Activated CD4-positive, alpha-beta T cell treated with anti-CD3 and anti-CD28 coated beads for 48 hours (primary cell): Measurements from ENCODE around the gene TCP11.

Source experiments
- DNase-seq: peaks from one replicate; pipeline ENCODE4 v3.0.0-alpha.2; 2020

The TCP11 gene

GRCh38 chr6:35170891-35171290, 29.8 kb upstream of the TCP11 start:
- DNase-seq: no peak

GRCh38 chr6:35170166-35170565, 29.0 kb upstream of the TCP11 start:
- DNase-seq: no peak

DNA sequence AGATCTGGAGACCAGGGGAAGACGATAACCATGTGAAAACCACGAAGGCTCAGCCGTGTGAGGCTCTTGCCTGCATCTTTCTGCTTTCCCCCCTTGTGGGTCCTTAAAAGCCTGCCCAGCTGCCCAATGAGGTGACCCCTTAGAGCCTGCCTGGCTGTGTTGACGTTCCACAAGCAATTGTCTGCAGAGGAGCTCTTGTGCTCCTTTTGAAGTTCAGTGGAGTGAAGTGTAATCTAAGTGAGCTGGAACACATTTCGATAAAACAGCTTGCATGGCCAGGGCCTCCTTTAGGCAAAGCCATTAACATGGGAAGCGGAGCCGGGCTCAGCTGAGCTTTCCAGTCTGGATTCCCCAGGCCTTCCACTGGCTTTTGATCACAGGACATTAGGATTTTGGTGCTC, 27.3 kb upstream of the TCP11 start:
- DNase-seq: no peak

DNA sequence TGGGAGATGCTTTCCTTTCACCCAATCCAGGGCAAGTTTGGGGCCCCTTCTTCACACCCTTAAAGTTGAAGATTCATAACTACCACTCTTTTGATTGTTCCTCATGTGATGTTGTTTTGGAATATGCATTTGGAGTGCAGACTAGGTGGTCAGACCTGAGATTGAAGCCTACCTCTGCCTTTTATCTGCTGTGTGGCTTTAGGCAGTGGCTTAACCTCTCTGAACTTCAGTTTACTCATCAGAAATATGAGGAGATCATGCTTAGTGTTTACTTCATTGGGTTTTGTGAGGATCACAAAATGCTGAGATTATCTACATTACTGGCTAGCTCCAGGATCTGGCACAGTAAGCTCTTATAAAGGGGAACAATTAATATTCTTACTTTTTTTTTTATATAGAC, 26.4 kb upstream of the TCP11 start:
- no peak for DNase-seq

- no peak for DNase-seq
Measured at GRCh38 chr6:35166520-35166919, 25.4 kb upstream of the TCP11 start.

- DNase-seq: no peak
Measured at GRCh38 chr6:35166116-35166515, 25.0 kb upstream of the TCP11 start.

- DNase-seq: no peak
Measured at GRCh38 chr6:35165630-35166071, 24.5 kb upstream of the TCP11 start.

DNA sequence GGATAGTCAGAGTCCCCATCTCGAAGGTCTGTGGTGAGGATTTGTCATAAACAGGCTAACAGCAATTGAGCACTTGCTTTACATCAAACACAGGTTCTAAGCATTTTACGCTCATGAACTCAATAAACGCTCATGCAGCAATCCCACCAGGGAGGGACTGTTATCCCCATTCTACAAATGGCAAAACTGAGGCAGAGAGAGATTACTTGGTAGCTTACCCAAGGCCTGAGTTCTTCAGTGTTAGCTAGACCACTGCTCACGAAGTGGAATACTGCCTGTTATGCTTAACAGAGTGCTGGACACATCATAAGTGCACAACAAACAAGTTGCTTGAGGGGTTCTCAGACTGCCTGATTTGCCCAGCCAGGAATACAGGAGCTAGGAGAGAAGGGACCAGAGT, 23.7 kb upstream of the TCP11 start:
- no peak for DNase-seq

GRCh38 chr6:35164277-35164676, 23.1 kb upstream of the TCP11 start:
- DNase-seq: no peak

DNA sequence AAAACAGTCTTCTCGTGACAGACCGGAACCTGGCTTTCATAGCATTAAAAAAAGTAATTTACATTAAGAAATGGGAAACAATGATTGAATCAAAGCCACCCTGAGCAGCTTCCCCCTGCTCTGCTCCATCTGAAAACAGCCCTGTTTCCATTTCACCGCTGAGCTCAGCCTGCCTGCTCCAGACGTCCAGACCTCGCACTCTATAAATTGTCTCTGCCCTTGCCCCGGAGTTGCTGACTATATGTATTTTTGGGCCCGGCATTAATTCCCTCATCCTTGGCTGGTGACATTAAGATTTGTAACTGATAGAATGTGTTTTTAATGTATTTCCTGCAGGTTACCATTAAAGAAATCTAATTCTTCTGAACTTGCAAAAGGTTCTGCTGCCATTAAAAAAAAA, 22.7 kb upstream of the TCP11 start:
- DNase-seq: no peak

- DNase-seq: no peak
Measured at GRCh38 chr6:35161776-35162607, 20.9 kb upstream of the TCP11 start.

DNA sequence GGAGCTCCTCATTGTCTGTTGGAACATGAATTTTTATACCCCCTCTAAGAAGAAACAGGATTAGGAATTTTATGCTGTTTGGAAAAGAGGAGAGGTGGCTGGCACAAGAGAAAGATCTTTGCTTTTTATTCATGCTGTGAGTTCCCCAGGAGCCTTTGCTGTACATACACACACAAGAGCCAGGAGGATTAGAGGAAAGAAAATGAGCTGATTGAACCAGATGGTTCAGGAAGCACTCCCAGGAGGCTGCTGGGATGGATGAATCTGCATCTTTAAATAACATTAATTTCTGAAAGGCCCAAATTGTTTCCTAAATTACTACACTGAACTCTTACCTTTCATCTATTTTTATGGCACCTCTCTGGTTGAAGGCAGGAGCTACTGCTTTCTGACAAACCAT, 20.1 kb upstream of the TCP11 start:
- no peak for DNase-seq

DNA sequence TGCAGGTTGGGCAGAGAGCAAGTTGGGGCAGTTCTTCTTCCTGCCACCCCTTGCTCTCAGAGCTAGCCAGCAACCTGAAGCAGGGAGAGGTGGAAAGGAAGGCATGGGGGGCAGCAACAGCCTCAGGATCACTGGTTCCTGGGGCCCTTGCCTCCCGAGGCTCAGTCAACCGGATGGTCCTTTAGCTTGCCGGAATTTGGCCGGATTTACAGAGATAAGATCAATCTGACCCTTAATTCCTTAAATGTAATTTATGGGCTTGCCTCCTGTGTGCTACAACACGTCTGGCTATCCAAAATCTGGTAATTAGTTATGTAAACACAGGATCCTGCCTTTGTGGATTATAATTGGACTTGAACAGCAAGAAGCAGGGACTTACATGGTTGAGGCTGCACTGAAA, 19.5 kb upstream of the TCP11 start:
- DNase-seq: no peak

GRCh38 chr6:35158520-35158919, 17.4 kb upstream of the TCP11 start:
- DNase-seq: no peak

DNA sequence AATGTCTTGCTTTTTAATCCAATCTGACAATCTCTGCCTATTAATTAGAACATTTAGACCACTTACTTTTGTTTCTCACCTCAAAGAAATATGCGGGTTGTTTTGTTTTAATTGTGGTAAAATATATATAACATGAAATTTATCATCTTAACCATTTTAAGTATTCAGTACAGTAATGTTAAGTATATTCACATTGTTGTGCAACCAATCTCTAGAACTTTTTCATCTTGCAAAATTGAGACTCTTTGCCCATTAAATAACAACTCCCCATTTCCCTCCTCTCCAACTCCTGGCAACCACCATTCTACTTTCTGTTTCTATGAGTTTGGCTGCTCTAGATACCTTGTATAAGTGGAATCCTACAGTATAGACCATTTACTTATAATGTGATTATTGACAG, 13.8 kb upstream of the TCP11 start:
- DNase-seq: no peak

DNA sequence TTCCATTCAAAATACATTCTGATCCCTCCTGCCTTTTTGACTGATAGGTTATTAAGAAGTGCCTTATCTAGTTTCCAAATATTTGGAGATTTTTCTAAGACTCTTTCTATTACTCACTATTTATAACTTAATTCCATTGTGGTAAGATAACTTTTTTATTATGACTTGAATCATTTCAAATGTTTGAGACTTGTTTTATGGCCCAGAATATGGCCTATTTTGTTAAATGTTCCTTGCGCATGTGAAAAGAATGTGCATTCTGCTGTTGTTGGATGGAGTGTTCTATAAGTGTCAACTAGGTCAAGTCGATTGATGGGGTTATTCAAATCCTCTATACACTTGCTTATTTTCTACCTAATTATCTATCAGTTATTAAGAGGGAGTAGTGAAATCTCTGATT, 13.1 kb upstream of the TCP11 start:
- DNase-seq: no peak

GRCh38 chr6:35152067-35152707, 11.0 kb upstream of the TCP11 start:
- no peak for DNase-seq

DNA sequence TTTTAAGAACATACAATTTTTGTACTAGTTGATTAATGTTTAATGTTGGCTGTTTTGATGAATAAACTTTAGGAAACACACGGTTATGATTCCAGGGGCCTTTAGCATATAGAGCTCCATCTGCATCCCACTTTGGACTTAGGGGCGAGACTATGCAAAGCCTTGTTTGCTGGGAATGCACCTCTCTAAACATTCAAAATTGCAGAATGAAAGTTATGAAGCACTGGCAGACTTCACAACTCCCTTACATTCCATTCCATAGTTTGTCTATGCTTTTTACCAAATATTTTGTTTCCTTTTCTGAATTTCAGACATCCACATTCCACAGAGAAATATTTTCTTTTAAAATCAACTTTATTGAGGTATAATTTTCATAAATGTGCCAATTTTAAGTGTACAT, 10.3 kb upstream of the TCP11 start:
- no peak for DNase-seq

GRCh38 chr6:35149891-35150566, 8.9 kb upstream of the TCP11 start:
- DNase-seq: no peak

DNA sequence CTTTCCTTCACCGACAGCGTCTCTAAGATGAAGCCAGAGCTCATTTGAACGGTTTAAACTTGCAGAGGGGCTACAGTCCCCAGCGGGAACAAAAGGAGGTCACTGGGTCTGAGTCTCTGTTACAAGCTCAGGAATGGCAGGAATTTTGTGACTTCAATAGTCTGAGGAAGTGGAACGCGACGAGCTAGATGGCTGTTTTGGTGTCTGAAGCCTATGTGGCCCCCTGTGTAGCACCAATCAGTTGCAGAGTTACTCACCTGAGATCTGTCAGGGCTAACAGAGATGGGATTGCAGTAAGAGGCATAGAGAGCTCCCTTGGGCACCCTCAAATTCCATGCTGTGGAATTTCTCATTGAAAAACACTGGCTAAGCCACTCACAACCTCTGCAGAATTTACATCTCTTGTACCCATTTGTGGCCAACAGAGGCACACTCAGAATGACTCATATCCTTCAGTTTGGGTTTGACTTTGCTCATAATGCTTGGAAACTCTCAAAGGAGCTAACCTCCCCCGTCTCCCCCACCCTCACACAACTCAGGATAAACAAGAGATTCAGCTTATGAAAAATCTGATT, 7.1 kb upstream of the TCP11 start:
- DNase-seq: peak; percentile 58

- DNase-seq: no peak
Measured at GRCh38 chr6:35147486-35147885, 6.3 kb upstream of the TCP11 start.

GRCh38 chr6:35147026-35147425, 5.9 kb upstream of the TCP11 start:
- no peak for DNase-seq

- DNase-seq: peak; percentile 49
Measured at GRCh38 chr6:35146453-35146852, 5.3 kb upstream of the TCP11 start.

DNA sequence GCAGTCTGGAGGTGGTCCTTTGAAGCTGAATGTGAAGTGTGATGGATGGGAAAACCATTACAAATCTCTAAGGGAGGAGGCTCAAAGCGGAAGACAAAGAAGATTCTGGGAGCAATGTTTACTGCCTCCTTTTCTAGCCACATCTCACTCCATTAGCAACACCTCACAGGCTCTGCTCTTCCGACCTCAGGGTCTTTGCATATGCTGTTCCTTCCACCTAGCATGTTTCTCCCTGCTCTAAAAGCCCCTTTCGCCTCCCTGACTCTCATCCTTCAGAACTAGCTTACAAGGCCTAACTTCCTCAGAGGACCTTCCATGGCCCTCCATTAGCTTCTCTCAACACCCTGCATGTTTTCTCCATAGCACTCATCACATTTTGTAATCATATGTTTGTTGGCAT, 4.6 kb upstream of the TCP11 start:
- no peak for DNase-seq
